Measurements from ENCODE around the gene HOXA10.

The HOXA10 gene

DNA sequence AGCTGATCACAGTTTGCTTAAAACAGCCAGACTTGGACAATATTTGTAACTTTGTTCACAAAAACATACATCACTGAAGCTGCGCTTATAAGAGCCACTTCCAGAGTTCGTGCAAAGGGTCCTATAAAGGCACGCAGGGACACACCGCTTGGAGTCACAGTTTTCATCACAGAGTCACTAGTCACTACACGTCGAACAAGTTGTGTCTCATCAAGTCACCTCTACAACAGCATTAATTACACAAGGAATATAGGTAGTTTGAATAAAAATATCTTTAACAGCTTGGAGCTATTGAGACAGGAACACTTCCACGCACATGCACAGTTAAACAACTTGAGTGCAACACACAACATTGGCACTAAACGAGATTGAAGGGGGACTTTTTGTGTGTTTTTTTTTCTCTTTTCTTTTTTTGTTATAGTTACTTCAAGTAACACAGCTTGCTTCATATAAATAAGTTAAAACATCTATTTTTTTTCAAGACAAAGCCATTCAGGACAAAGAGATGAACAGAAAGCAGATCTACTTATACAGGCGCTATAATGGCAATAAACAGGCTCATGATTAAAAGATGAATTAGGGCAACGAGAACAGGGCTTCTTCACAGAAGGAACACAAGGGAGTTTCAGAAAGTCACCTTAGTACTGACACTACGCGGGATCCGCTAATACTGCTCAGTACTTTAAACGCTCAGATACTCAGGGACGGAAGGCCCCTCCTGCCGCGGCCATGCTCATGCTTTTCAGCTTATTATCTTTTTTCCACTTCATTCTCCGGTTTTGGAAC lies 32.8 kb downstream of the HOXA10 start:
- peaks cover 2% of the 10 kb centered on the region; the same call in 1 of the 2 replicates for H3K27me3 ChIP-seq (replicated peaks; ENCODE audit: insufficient read depth, low read length)
- no peak overlapping the region for H2AFZ ChIP-seq (ENCODE audit: low read length)
- no peaks in the 10 kb centered on the region for H3K79me2 ChIP-seq (ENCODE audit: low read length)
- H3F3A ChIP-seq (ENCODE audit: insufficient read depth, low read length), result no peaks in the 10 kb centered on the region
- no peak overlapping the region for H3K4me3 ChIP-seq (ENCODE audit: low read length)
- H3K27ac ChIP-seq (ENCODE audit: low read length), result no peak overlapping the region
- no peaks in the 10 kb centered on the region for H3K9me2 ChIP-seq (replicated peaks; ENCODE audit: insufficient read depth, low read length)
- no peaks in the 10 kb centered on the region for H4K20me1 ChIP-seq (ENCODE audit: insufficient read depth, low read length)
- H3K4me1 ChIP-seq (ENCODE audit: low read length), result no peaks in the 10 kb centered on the region
- no peaks in the 10 kb centered on the region for H3K36me3 ChIP-seq (replicated peaks; ENCODE audit: insufficient read depth, low read length)
- H3K4me2 ChIP-seq (ENCODE audit: low read depth, low read length), result no peak overlapping the region
- TF ChIP-seq, protein P1, sequence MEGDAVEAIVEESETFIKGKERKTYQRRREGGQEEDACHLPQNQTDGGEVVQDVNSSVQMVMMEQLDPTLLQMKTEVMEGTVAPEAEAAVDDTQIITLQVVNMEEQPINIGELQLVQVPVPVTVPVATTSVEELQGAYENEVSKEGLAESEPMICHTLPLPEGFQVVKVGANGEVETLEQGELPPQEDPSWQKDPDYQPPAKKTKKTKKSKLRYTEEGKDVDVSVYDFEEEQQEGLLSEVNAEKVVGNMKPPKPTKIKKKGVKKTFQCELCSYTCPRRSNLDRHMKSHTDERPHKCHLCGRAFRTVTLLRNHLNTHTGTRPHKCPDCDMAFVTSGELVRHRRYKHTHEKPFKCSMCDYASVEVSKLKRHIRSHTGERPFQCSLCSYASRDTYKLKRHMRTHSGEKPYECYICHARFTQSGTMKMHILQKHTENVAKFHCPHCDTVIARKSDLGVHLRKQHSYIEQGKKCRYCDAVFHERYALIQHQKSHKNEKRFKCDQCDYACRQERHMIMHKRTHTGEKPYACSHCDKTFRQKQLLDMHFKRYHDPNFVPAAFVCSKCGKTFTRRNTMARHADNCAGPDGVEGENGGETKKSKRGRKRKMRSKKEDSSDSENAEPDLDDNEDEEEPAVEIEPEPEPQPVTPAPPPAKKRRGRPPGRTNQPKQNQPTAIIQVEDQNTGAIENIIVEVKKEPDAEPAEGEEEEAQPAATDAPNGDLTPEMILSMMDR (IDR thresholded peaks at IDR 0.05; ENCODE audit: low read length), result no peak
- TF ChIP-seq EZH2 (optimal IDR thresholded peaks at IDR 0.05; ENCODE audit: low read depth, low read length) (no peak), EZH2phosphoT487 (IDR thresholded peaks at IDR 0.05; ENCODE audit: low read length) (no peak)
- H3K9ac ChIP-seq (ENCODE audit: low read length), result no peak overlapping the region
- H3K9me3 ChIP-seq (replicated peaks; ENCODE audit: insufficient read depth, low read length), result no peaks in the 10 kb centered on the region
- DNase-seq, result no peak

GRCh38 chr7:27140126-27140857 lies 33.8 kb downstream of the HOXA10 start:
- Histone ChIP-seq H3F3A (ENCODE audit: insufficient read depth, low read length) (no peaks in the 10 kb centered on the region), H3K9me3 (replicated peaks; ENCODE audit: insufficient read depth, low read length) (no peaks in the 10 kb centered on the region), H3K79me2 (ENCODE audit: low read length) (no peaks in the 10 kb centered on the region), H3K27ac (ENCODE audit: low read length) (no peak overlapping the region), H4K20me1 (ENCODE audit: insufficient read depth, low read length) (no peaks in the 10 kb centered on the region), H3K36me3 (replicated peaks; ENCODE audit: insufficient read depth, low read length) (no peaks in the 10 kb centered on the region), H3K9me2 (replicated peaks; ENCODE audit: insufficient read depth, low read length) (no peaks in the 10 kb centered on the region), H3K4me1 (ENCODE audit: low read length) (no peaks in the 10 kb centered on the region), H3K4me2 (ENCODE audit: low read depth, low read length) (no peak overlapping the region), H3K9ac (ENCODE audit: low read length) (no peak overlapping the region), H3K27me3 (replicated peaks; ENCODE audit: insufficient read depth, low read length) (no peaks in the 10 kb centered on the region), H2AFZ (ENCODE audit: low read length) (no peak overlapping the region), H3K4me3 (ENCODE audit: low read length) (no peak overlapping the region)
- TF ChIP-seq, protein P1 (IDR thresholded peaks at IDR 0.05; ENCODE audit: low read length), result no peak
- no peak for TF ChIP-seq EZH2phosphoT487 (IDR thresholded peaks at IDR 0.05; ENCODE audit: low read length)
- no peak for TF ChIP-seq EZH2 (optimal IDR thresholded peaks at IDR 0.05; ENCODE audit: low read depth, low read length)
- DNase-seq, result no peak

- no peaks in the 10 kb centered on the region for H3K9me2 ChIP-seq (replicated peaks; ENCODE audit: insufficient read depth, low read length)
- no peaks in the 10 kb centered on the region for H3K9me3 ChIP-seq (replicated peaks; ENCODE audit: insufficient read depth, low read length)
- no peaks in the 10 kb centered on the region for H3K4me1 ChIP-seq (ENCODE audit: low read length)
- H2AFZ ChIP-seq (ENCODE audit: low read length), result no peak overlapping the region
- no peak overlapping the region for H3K4me3 ChIP-seq (ENCODE audit: low read length)
- H3K36me3 ChIP-seq (replicated peaks; ENCODE audit: insufficient read depth, low read length), result no peaks in the 10 kb centered on the region
- no peak overlapping the region for H3K4me2 ChIP-seq (ENCODE audit: low read depth, low read length)
- no peaks in the 10 kb centered on the region for H3K27me3 ChIP-seq (replicated peaks; ENCODE audit: insufficient read depth, low read length)
- no peaks in the 10 kb centered on the region for H3F3A ChIP-seq (ENCODE audit: insufficient read depth, low read length)
- no peaks in the 10 kb centered on the region for H3K79me2 ChIP-seq (ENCODE audit: low read length)
- no peak for DNase-seq
- TF ChIP-seq EZH2 (optimal IDR thresholded peaks at IDR 0.05; ENCODE audit: low read depth, low read length) (no peak), EZH2phosphoT487 (IDR thresholded peaks at IDR 0.05; ENCODE audit: low read length) (no peak)
- TF ChIP-seq, protein P1 (IDR thresholded peaks at IDR 0.05; ENCODE audit: low read length), result no peak
- H3K9ac ChIP-seq (ENCODE audit: low read length), result no peak overlapping the region
- no peaks in the 10 kb centered on the region for H4K20me1 ChIP-seq (ENCODE audit: insufficient read depth, low read length)
- H3K27ac ChIP-seq (ENCODE audit: low read length), result no peak overlapping the region
Observed at GRCh38 chr7:27139334-27140125, 34.6 kb downstream of the HOXA10 start.

All from MM.1S (cell line).